HG02588 (cell line): ENCODE data around the gene MAP3K14.
"Not testable (repeated sequence)": the region's sequence is repeated elsewhere in the genome, so short reads cannot be mapped to it uniquely, and the experiment has no call there.

Experiments used
- ATAC-seq: cut with Tn5 transposase; IDR thresholded peaks from one replicate; pipeline ENCODE4 v1.9.1; 2021; ENCODE audit warnings: mild to moderate bottlenecking, moderate library complexity; ENCODE audit not compliant: unreplicated experiment

MAP3K14 gene

DNA sequence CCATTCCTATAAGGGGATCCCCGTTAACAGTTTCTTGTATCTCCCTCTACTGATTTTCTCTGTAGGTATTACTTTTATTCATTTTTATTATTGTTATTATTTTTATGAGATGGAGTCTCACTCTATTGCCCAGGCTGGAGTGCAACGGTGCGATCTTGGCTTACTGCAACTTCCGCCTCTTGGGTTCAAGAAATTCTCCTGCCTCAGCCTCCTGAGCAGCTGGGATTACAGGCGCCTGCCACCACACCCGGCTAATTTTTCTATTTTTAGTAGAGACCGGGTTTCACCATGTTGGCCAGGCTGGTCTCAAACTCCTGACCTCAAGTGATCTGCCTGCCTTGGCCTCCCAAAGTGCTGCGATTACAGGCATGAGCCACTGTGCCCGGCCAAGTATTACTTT, 14.6 kb downstream of the MAP3K14 start:
- not testable (repeated sequence) for ATAC-seq

DNA sequence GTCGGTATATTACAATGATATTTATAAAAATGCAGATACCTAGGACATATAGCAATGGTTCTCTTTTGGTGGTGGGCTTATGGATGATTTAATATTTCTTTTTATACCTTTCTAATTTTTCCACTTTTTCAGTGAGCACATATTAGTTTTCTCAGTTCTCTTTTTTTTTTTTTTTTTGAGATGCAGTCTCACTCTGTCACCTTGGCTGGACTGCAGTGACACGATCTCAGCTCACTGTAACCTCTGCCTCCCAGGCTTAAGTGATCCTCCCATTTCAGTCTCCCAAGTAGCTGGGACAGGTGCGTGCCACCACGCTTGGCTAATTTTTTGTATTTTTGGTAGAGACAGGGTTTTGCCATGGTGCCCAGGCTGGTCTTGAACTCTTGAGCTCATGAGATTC, 15.1 kb downstream of the MAP3K14 start:
- no peak for ATAC-seq

DNA sequence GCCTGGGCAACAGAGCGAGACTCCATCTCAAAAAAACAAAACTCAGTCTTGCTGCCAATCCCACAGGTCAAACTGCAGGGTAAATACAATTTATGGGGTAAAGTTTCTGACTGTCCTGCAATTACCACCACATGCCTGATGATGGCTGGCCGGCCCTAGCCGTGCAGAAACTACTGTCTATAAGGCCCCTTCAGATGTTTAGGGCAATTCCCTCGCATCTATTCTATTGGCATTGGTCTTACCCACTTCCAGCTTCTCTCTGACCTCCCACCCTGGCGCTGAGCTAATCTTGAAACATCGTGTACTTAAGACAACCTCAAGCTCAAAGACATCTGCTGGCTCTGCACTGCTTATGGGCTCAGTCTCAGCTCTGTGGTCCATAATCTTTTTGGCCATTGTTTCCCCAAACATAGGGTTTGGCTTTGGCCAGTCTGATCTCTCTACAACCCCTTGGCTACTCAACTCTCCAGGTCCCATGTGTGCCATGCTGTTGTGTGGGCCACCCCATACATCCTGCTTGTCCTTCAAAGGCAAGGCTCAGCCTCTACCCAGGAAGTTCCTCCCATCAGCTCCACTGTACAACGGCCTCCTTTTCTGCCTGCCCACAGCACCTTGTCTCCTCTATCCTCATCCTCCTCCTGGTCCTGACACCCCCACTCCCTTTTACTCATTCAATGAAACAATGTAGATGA, 16.6 kb downstream of the MAP3K14 start:
- no peak for ATAC-seq

DNA sequence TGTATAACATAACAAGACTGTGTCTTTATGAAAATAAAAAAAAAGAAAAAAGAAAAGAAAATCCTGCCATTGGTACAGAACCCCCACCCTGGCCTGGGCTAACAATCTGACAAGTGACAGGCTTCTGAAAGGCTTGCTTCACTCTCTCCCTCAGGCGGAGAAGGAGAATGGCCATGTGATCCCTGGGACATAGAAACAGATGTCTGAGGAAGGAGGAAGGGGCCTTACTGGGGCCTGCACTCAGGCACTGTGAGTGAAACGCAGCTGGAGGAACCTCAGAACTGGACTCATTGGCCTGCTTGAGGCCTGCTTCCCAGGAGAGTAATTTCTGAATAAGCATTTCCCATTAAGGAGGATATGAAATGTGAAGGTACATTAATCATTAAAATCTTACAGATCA, 17.5 kb downstream of the MAP3K14 start:
- ATAC-seq = no peak

DNA sequence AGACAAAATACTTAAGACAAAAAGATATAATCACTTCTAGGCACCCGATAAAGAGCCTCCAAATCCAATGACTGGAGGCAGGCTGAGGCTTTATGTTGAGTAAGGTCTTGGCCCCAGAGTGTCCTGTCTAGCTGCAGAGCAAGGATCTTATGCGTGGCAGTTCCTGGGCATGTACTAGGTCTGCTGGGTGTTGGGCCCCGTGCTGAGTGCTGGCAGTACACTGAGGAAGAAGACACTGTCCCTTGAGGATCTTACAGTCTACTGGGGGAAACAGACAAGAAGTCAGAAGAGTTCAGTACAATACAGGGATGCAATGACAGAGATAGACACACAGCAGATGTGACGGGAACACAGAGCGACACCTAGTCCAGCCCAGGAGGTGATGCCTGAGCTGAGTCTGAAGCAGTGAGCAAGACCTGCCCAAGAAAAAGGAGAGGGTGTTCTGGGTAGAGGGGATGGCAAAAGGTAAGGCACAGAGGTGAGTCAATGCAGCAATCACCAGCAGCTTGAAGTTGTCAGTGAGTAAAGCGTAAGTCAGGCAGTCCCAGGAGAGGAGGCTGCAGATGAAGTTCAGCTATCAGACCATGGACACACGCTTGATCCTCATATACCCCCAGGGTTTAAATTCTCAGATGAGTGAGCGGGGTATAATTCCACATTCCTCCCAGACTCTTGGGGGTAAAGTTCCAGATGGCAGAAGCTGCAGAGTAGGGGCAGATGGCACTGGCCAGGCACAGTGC, 18.1 kb downstream of the MAP3K14 start:
- ATAC-seq = no peak

DNA sequence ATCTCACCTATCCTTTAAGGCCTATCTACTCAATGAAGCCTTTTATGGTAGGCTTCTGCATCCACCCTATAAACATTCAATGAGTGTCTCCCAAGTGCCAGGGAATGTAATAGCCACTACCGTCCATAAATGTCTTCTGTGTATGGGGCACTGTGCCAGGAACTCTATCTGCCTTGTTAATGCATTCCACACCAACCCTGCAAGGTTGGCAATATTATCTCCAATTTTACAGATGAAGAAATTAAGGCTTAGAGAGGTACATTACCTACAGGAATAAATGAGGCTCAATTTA, 20.0 kb downstream of the MAP3K14 start:
- no peak for ATAC-seq

DNA sequence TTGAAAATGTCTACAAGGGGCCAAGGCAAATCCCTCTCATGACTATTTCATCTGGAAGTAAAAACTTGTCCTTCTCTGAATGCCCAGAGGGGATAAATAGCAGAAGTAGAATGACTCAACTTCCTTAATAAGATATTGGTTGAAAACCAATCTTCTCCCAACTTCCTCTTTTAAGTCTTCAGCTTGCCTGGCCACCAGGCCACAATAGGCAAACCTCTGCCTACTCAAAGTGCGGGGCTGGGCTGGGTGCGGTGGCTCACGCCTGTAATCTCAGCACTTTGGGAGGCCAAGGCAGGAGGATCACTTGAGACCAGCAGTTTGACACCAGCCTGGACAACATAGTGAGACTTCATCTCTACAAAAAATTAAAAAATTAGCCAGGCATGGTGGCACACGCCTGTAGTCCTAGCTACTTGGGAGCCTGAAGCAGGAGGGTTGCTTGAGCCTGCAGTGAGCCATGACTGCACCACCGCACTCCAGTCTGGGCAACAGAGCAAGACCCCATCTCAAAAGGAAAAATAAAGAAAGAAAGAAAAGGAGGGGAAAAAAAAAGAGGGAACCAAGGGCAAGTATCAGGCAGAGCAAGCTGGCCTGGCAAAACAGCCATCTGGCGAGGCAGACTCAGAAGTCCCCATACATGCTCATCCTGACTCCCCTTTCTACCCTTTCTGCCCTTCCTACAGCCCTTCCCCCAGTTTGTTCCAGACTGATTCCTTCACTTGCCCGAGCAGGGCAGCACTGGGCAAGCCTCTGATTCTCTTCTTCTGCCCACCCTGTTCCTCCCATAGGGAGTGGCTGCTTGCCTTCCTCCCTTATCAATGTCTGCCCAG, 20.6 kb downstream of the MAP3K14 start:
- ATAC-seq = no peak

DNA sequence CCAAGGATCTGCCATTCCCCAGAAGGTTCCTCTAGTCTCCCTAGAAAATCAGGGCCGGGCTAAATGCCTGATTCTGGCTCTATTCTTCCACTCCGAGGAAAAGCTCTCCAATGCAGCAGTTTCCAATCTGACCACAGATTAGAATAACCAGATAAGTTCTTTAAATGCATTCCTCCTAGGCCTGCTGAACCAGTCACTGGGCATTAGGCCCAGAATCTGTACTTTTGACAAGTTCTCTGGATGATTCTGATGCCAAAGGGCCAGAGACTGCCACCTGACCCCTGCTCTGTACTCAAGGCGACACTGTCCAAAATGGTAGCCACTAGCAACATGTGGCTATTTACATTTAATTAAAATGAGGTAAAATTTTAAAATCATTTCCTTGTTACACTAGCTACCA, 22.3 kb downstream of the MAP3K14 start:
- no peak for ATAC-seq

DNA sequence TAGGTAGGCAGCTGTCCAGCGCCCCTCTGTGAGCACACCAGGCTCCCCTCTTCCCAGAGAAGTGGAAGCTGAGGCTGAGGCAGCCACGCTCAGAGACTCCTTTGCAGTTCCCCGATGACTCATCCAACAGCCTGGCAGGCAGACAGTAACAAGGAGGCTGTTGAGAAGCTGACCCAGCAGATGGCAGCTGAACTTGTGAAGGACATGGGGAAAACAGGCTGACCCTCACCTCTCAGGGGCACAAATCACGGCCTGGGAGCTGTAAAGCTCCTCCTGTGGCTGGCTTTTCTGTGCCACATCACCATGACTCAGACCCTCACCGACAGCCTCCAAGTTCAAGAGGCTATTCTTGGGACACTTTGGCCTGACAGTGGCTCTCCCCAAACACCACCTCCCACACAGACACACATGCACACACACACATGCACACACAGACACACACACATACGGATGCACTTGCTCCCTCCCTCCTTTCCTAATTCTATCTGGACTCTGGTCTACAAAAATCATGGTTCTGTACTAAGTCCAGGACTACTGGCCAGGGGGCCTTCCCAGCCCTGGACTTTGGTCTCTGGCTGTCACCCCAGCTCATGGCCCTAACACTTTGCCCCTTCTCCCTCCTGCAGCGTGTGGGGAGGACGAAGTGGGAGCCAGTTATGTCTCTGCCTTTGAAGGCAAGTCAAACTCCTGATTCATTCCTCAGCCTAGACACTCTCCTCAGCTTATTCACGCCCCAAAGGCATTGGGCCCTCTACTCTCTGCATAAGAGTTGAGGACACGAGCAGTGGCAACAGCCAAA, 23.2 kb downstream of the MAP3K14 start:
- no peak for ATAC-seq

DNA sequence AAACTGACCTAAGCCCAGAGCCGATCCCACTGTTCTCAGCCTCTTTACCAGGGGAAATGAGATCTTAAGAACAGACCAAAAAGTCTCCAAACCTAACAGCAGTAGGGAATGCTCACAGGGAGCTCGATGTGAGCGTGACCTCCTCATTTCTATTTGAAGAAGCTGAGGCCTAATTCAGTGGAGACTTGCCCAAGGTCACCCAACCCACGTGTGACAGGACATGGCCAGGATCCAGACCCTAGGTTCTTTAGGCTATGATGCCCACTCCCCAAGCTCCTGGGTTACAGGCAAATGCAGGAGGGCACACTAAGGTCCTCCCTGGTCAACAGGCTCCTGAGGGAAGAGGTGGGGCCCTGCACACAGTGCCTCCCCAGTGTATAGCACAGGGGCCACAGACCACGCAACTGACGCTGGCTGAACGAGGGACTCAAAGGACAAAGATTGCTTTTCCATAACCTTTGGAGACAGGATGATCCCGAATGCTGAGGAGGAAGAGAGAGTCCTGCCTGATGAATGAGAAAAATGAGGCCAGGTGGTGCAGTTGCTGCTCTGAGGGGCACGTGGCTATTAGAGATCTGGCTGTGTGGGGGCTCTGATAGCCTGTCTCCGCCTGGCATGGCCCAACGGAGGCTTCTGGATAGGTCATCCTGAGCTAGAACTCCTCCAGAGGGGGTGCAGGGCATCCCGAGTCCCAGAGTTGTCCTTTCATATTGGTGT, 24.0 kb downstream of the MAP3K14 start:
- no peak for ATAC-seq

DNA sequence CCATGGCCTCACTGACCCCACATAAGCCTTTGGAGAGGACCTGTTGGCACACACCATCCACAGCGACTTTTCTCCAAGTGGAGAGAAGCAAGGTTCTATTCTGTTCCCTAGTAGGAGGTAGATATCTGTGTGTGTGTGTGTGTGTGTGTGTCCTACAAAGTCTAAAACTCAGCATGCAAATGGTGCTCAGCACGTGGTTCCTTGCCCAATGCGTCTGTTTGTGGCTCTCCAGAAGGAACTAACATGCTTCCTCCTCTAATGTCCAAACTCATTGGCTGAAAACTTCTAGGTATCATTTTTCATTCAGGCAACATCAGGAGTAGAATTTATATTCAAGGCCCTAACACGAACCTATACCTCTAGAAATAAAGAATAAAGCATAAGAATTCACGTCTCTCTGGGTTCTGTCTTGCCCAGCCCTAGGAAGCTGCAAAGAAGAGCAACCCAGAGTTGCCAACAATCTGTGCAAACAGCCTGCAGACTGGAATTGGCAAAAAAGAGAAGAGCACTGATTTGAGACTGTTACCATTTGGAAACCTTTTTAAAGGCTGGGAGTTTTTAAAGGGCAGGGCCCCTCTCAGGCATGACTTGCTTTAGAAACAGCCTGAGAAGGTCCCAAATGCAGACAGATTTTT, 25.5 kb downstream of the MAP3K14 start:
- no peak for ATAC-seq

DNA sequence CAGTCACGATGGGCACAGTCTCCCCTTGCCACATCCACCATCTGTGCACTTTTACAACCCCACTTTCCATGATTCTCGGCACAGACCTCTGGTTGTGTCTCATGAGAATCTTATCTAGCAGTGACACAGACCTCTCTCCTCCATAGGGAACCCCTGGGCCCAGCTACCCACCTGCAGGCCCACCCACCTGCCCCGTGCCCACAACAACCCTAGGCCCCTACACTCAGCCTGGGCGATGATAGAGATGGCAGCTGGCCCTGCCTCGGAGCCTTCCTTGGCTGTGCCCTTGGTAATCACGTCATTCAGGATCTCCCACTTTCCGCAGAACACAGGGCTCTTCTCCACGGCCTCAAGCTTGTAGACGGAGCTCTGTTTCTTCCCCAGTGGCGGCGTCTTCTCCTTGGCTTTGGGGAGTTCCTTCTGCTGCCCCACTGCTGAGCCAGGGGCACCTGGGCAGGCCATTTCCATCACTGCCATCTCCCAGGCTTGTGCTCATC, 26.5 kb downstream of the MAP3K14 start:
- ATAC-seq = no peak

DNA sequence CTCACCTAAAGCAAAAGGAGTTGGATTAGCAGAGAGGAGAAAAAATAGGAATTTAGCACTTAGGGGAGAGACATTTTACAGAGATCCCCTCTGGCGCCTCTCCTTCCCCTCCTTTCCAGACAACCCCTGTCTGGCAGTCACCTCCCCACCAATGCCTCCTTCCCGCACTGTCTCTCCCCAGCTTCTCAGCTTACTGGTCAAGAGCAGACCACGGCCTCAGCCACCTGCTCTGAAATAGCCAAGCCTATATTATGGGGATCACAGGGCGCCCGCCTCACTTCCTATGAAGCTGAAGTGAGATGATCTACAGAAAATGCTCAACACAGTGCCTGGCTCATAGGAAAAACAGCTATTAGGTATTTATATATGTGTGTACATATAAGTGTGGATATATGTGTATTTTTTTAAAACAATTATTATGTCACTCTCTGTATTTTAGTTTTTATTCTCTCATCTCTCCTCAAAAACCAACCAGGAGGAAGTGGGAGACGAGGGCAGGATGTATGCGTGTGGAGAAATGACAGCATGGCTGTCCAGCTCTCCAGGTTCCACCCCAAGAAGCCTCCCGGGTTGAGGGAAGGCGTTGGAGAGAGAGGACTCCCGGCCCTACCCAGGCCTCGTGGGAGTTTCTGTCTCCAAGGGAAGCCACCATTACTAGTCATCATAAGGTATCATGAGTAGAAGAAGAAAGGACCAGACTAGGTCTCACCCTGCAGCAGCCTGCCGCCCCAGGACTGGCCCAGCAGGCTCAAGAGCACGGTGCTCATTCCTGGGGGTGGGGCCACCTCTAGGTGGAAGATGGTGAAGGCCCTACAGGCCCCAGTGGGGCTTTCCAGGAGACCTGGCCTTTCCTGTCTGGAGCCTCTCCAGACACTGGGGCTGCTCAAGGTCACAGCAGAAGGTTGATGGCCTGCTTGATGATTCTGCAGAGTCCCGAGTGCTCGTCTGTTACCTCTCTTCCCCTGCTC, 27.2 kb downstream of the MAP3K14 start:
- ATAC-seq = no peak

DNA sequence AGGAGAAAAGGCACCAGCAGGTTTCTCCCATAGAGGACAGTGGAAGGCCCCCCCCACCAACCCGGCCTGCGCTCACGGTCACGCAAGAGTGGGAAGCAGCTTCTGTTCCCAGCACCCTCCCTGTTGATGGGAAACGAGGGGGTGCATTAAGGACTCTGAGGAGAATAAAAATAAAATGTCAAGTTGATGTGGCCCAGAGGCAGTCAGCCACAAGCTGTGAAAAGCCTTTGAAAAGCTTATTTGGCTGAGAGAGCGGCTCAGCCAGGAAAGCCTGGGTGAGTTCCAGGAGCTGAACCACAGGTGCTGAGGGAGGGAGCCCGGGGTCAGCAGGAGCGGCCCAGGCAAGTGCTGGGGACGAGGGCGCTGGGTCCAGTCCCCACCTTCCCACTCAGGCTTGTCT, 28.0 kb downstream of the MAP3K14 start:
- ATAC-seq = no peak

DNA sequence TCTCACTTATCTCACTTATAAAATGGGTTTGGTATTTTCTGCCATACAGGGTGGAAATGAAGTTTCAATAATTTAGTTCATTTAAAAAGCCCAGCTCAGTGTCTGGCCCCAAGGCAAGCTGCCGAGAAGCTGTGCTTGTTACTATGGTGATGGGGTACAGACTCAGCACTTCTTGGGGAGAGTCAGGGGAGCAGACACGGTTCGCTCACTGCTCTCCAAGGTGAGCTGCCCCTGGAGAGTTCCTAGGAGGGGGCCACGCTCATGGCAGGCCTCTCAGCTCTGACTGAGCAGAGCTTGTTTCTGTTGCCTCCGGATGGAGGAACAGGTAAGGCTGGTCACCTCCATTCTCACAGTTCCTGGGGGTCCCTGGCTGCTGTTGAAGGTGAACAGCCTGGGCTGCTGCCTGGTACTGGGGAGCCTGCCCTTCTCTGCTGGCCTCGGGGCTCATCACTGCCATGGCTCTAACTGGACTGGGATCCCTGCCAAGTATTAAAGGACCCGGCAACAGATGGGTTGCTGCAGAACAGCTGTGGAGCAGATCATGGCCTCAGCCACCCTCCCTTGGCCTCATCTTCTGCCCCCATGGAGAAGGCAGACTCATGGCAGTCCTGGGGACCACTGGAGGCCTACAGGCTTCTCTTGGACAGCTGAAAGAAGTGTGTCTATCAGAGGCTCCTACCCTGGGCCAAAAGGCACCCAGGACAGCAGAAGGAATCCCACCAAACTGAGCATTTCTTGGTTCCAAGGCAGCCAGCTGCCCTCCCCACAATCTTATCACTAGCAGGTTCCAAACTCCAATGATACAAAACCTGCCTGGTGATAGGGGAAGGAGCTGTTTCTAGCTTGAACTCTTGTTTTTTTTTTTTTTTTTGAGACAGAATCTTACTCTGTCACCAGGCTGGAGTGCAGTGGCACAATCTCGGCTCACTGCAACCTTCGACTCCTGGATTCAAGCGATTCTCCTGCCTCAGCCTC, 29.0 kb downstream of the MAP3K14 start:
- no peak for ATAC-seq

DNA sequence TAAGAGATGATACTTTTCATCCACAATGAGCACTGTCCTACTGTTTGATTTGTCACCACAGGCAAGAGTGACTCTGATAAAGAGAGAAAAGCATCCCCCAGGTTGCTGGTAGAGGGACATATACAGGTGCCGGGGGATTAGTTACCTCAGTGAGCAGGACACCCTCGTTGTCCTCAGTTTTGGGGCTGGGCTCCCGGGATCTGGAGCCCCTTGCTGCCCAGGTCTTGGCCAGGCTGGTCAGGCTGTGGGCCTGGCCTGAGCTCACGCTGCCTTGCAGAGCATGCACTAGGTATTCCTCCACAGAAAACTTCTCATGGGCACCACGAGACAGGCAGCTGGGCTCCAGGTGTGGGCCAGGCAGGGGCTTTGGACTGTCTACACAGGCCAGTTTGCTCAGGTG, 30.5 kb downstream of the MAP3K14 start:
- no peak for ATAC-seq
